GOT3 (cell line): Measurements from ENCODE around the gene SEH1L.
"Not testable (repeated sequence)": the region's sequence is repeated elsewhere in the genome, so short reads cannot be mapped to it uniquely, and the experiment has no call there.

Source experiments
- DNase-seq: peaks from one replicate; lab custom pipeline; 2025; ENCODE audit warnings: mixed read lengths; lab: John Stamatoyannopoulos, UW

SEH1L gene

GRCh38 chr18:12944709-12945108 lies 3.1 kb upstream of the SEH1L start:
- no peak for DNase-seq

- no peak for DNase-seq
These were observed 1.1 kb upstream of the SEH1L start for GRCh38 chr18:12946549-12947284.

GRCh38 chr18:12948050-12948804 lies 416 bp downstream of the SEH1L start:
- DNase-seq: peak; percentile 73

GRCh38 chr18:12958478-12958877 lies 10.7 kb downstream of the SEH1L start:
- no peak for DNase-seq

- DNase-seq: no peak
These were observed 12.6 kb downstream of the SEH1L start for GRCh38 chr18:12960395-12960794.

- DNase-seq: no peak
These were observed 13.1 kb downstream of the SEH1L start for GRCh38 chr18:12960853-12961397.

GRCh38 chr18:12963069-12963468 lies 15.3 kb downstream of the SEH1L start:
- no peak for DNase-seq

- DNase-seq: no peak
These were observed 20.3 kb downstream of the SEH1L start for GRCh38 chr18:12968115-12968514.

- no peak for DNase-seq
These were observed 20.8 kb downstream of the SEH1L start for GRCh38 chr18:12968619-12969018.

- DNase-seq: no peak
These were observed 25.9 kb downstream of the SEH1L start for GRCh38 chr18:12973562-12974213.

GRCh38 chr18:12975488-12975887 lies 27.7 kb downstream of the SEH1L start:
- no peak for DNase-seq

GRCh38 chr18:12976305-12976704 lies 28.5 kb downstream of the SEH1L start:
- DNase-seq: no peak

GRCh38 chr18:12980065-12980464 lies 32.3 kb downstream of the SEH1L start:
- not testable (repeated sequence) for DNase-seq

- DNase-seq: no peak
These were observed 41.7 kb downstream of the SEH1L start for GRCh38 chr18:12989397-12990122.

GRCh38 chr18:12990123-12990475 lies 42.3 kb downstream of the SEH1L start:
- no peak for DNase-seq

GRCh38 chr18:12990641-12990966 lies 42.8 kb downstream of the SEH1L start:
- DNase-seq: no peak

GRCh38 chr18:12990967-12991820 lies 43.4 kb downstream of the SEH1L start, which contains the start of gene CEP192:
Gene CEP192 (plus strand): TSS chr18:12991362. CDS start chr18:12999425, 8,063 bp downstream.
- DNase-seq: peak; percentile 88

GRCh38 chr18:12991821-12992179 lies 44.0 kb downstream of the SEH1L start:
- no peak for DNase-seq

- DNase-seq: no peak
These were observed 45.6 kb downstream of the SEH1L start for GRCh38 chr18:12993439-12993838.

- DNase-seq: no peak
These were observed 47.6 kb downstream of the SEH1L start for GRCh38 chr18:12995424-12995823.

- DNase-seq: no peak
These were observed 48.2 kb downstream of the SEH1L start for GRCh38 chr18:12995952-12996477.
